KOPT-K1 (cell line): ENCODE measurements around the gene EFCAB3.
"Not testable (repeated sequence)": the region's sequence is repeated elsewhere in the genome, so short reads cannot be mapped to it uniquely, and the experiment has no call there.

Source experiments
- H3K27ac ChIP-seq: fragments of 200-600 bp; sonication (generic); 2 replicates; pipeline ENCODE4 v1.5.1; 2016; ENCODE audit warnings: antibody characterized with exemption, mild to moderate bottlenecking, low read depth, low read length; ENCODE audit not compliant: poor library complexity, severe bottlenecking
- H3K36me3 ChIP-seq: fragments of 200-600 bp; sonication (generic); 2 replicates; pipeline ENCODE4 v1.5.1; 2017; ENCODE audit warnings: antibody characterized with exemption, mild to moderate bottlenecking, low read length, moderate library complexity; ENCODE audit not compliant: insufficient read depth
- H3K9me3 ChIP-seq: fragments of 200-600 bp; sonication (generic); 2 replicates; pipeline ENCODE4 v1.5.1; 2017; ENCODE audit warnings: antibody characterized with exemption, low read length, mild to moderate bottlenecking; ENCODE audit not compliant: insufficient read depth, poor library complexity, severe bottlenecking

Gene EFCAB3

GRCh38 chr17:62380253-62380652 lies at the start of gene EFCAB3:
Gene EFCAB3, plus strand, starts transcription at chr17:62380553. Its CDS starts 2,427 bp downstream, at chr17:62382980.
- Histone ChIP-seq H3K27ac (no peak within 1 kb of the TSS), H3K9me3 (peaks cover 5% of the 10 kb centered on the region), H3K36me3 (no peaks in the 10 kb centered on the region)

- H3K9me3 ChIP-seq = peaks cover 9% of the 10 kb centered on the region
- H3K27ac ChIP-seq = no peak overlapping the region
- H3K36me3 ChIP-seq = no peaks in the 10 kb centered on the region
Measured at GRCh38 chr17:62336527-62336926, 43.8 kb upstream of the EFCAB3 start.

GRCh38 chr17:62343764-62344270 lies 36.5 kb upstream of the EFCAB3 start:
- H3K9me3 ChIP-seq = no peaks in the 10 kb centered on the region
- no peak overlapping the region for H3K27ac ChIP-seq
- no peaks in the 10 kb centered on the region for H3K36me3 ChIP-seq

GRCh38 chr17:62351176-62351575 lies 29.2 kb upstream of the EFCAB3 start:
- no peaks in the 10 kb centered on the region for H3K9me3 ChIP-seq
- no peak overlapping the region for H3K27ac ChIP-seq
- no peaks in the 10 kb centered on the region for H3K36me3 ChIP-seq

- no peak overlapping the region for H3K27ac ChIP-seq
- H3K9me3 ChIP-seq = peaks cover 4% of the 10 kb centered on the region
- no peaks in the 10 kb centered on the region for H3K36me3 ChIP-seq
Measured at GRCh38 chr17:62366191-62366590, 14.2 kb upstream of the EFCAB3 start.

GRCh38 chr17:62381561-62381960 lies 1.2 kb downstream of the EFCAB3 start:
- H3K27ac ChIP-seq = no peak overlapping the region
- H3K9me3 ChIP-seq = peaks cover 5% of the 10 kb centered on the region
- H3K36me3 ChIP-seq = no peaks in the 10 kb centered on the region

GRCh38 chr17:62388856-62389255 lies 8.5 kb downstream of the EFCAB3 start:
- Histone ChIP-seq H3K27ac (no peak overlapping the region), H3K9me3 (no peaks in the 10 kb centered on the region)

GRCh38 chr17:62392908-62393307 lies 12.6 kb downstream of the EFCAB3 start:
- H3K36me3 ChIP-seq = no peaks in the 10 kb centered on the region
- H3K9me3 ChIP-seq = no peaks in the 10 kb centered on the region
- no peak overlapping the region for H3K27ac ChIP-seq

More at GRCh38 chr17:62388856-62389255, 8.5 kb downstream of the EFCAB3 start:
- no peaks in the 10 kb centered on the region for H3K36me3 ChIP-seq

GRCh38 chr17:62398891-62399290 lies 18.5 kb downstream of the EFCAB3 start:
- Histone ChIP-seq H3K36me3 (no peaks in the 10 kb centered on the region), H3K9me3 (no peaks in the 10 kb centered on the region), H3K27ac (no peak overlapping the region)

- no peaks in the 10 kb centered on the region for H3K9me3 ChIP-seq
Measured at GRCh38 chr17:62405451-62405850, 25.1 kb downstream of the EFCAB3 start.

GRCh38 chr17:62413090-62413489 lies 32.7 kb downstream of the EFCAB3 start:
- not testable (repeated sequence) for H3K36me3 ChIP-seq, H3K27ac ChIP-seq, H3K9me3 ChIP-seq

More at GRCh38 chr17:62405451-62405850, 25.1 kb downstream of the EFCAB3 start:
- Histone ChIP-seq H3K36me3 (no peaks in the 10 kb centered on the region), H3K27ac (no peak overlapping the region)

- not testable (repeated sequence) for H3K9me3 ChIP-seq
- H3K27ac ChIP-seq = peak within 1 kb of the TSS; percentile 69
- H3K36me3 ChIP-seq = peaks cover 26% of the 10 kb centered on the region
Measured at GRCh38 chr17:62423647-62424461, 43.5 kb downstream of the EFCAB3 start, which contains the start of gene METTL2A. Gene METTL2A, plus strand, starts transcription at chr17:62423897. Its CDS starts 6 bp downstream, at chr17:62423903.

- not testable (repeated sequence) for H3K9me3 ChIP-seq, H3K27ac ChIP-seq
- H3K36me3 ChIP-seq = peaks cover 42% of the 10 kb centered on the region
Measured at GRCh38 chr17:62426214-62426613, 45.9 kb downstream of the EFCAB3 start.

- H3K27ac ChIP-seq, H3K9me3 ChIP-seq: not testable (repeated sequence)
Measured at GRCh38 chr17:62435251-62435650, 54.9 kb downstream of the EFCAB3 start.

GRCh38 chr17:62441181-62441580 lies 60.8 kb downstream of the EFCAB3 start:
- H3K36me3 ChIP-seq = peaks cover 77% of the 10 kb centered on the region
- not testable (repeated sequence) for H3K9me3 ChIP-seq, H3K27ac ChIP-seq

More at GRCh38 chr17:62435251-62435650, 54.9 kb downstream of the EFCAB3 start:
- peaks cover 71% of the 10 kb centered on the region for H3K36me3 ChIP-seq

GRCh38 chr17:62444063-62444462 lies 63.7 kb downstream of the EFCAB3 start:
- no peak overlapping the region for H3K27ac ChIP-seq
- H3K9me3 ChIP-seq = no peaks in the 10 kb centered on the region
- H3K36me3 ChIP-seq = peaks cover 90% of the 10 kb centered on the region
